GM19025 (cell line): Measurements from ENCODE around the gene PCDHB4.
"Not testable (repeated sequence)": the region's sequence is repeated elsewhere in the genome, so short reads cannot be mapped to it uniquely, and the experiment has no call there.

Source experiments
- ATAC-seq: cut with Tn5 transposase; IDR thresholded peaks from one replicate; pipeline ENCODE4 v1.9.1; 2021; ENCODE audit warnings: mild to moderate bottlenecking, low read depth, moderate library complexity; ENCODE audit not compliant: unreplicated experiment

The PCDHB4 gene

DNA sequence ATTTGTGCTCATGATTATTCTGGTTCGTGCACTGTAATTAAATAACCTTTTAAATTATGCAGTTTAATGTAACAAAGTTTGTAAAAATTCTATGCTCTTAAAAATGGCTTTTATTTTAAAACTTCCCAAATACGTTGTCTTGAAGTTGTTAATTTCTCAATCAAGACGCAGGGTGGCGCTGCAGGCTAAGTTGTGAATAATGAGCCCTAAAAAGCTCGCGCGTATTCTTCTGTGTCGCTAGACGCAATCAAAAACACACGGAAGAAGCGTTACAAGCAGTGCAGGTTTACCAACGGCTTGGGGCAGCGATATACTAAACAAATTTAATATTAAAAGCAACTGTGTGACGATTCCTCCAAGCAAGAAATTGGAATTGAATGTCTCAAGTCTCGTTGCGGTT lies at the start of gene PCDHB4:
TSS of gene PCDHB4 (plus strand) at position 256 of the 400 bp plus-strand sequence. CDS start 181 bp downstream, outside the sequence.
- no peak for ATAC-seq

DNA sequence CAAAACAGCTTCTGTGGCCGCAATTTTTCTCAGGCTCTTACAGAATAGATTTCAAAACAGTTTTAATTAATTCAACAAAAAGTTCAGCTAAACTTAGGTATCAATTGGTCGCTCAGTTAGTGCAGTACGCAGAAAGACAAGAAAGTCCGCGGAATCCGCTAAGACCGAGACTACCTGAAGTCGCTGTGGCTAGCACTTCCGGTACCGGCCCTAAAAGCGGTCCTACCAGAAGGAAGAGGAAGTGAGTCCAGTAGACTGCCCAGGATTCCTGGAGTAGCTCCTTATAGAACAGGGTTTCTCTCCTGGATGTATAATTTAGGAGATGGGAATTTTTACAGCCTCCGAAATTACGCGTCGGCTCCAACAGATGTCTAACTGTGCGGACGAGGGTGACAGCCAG lies 43.8 kb upstream of the PCDHB4 start:
- no peak for ATAC-seq

DNA sequence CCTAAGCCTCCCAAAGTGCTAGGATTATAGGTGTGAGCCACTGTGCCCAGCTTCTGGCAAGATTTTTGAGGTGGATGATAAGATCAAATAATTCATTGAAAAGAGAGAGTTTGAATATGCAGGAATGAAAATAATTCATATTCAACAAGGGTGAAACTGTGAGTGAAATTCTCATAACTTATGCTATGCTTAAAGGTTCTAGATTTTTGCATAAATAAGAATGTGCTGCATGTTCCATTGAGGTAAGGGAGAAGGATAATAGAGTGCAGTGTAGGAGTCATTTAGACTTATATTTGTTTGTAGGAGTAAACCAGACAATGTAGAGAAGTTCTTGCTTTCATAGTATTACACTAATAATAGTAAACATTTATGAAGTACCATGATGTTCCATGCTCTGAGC lies 39.4 kb upstream of the PCDHB4 start:
- ATAC-seq, result no peak

DNA sequence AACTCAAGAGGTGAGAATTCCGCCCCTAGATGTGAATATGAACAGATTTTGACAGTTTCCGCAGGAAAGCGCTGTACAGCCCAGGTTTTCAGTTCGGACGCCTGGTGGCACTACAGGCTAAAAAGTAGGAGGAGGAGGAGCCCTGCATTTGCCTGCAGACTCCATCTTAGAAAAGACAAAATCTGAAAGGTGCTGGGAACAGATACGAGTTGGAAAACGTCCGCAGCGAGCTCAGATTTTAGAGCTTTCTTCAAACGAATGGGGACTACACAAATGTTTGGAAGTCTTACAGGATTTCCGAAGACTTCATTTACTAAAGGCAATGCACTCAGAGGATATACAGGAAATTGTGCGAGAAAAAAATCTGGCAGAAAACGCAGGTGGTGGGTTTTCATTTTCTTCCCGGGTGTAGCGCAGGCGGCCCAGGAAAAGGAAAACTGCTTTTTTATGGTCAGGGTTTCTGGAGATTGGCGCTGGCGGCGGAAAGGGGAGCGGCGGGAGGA lies 37.1 kb upstream of the PCDHB4 start:
- ATAC-seq, result no peak

DNA sequence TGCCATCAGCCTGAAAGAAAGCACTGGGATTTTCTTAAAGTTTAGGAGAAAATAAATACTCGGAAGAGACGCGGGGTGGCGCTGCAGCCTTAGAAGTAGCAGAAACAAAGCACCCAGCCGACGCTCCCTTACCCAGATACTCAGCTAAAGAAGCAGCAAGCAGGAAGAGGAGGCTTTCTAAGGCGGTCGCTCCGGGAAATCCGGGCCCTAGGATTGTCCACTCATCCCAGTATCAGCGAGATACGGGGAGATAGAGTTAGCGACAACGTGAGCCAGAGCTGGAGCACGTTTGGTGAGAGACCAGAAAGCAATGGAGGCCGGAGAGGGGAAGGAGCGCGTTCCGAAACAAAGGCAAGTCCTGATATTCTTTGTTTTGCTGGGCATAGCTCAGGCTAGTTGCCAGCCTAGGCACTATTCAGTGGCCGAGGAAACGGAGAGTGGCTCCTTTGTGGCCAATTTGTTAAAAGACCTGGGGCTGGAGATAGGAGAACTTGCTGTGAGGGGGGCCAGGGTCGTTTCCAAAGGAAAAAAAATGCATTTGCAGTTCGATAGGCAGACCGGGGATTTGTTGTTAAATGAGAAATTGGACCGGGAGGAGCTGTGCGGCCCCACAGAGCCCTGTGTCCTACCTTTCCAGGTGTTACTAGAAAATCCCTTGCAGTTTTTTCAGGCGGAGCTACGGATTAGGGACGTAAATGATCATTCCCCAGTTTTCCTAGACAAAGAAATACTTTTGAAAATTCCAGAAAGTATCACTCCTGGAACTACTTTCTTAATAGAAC lies 26.9 kb upstream of the PCDHB4 start, which contains the start of gene PCDHB2:
TSS of gene PCDHB2 (plus strand) at position 135 of the 782 bp plus-strand sequence. CDS start at position 311, 176 bp downstream.
- ATAC-seq, result no peak

DNA sequence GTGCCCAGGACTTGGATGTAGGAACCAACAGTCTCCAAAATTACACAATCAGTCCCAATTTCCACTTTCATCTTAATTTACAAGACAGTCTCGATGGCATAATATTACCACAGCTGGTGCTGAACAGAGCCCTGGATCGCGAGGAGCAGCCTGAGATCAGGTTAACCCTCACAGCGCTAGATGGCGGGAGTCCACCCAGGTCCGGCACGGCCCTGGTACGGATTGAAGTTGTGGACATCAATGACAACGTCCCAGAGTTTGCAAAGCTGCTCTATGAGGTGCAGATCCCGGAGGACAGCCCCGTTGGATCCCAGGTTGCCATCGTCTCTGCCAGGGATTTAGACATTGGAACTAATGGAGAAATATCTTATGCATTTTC lies 26.4 kb upstream of the PCDHB4 start:
- ATAC-seq, result no peak

DNA sequence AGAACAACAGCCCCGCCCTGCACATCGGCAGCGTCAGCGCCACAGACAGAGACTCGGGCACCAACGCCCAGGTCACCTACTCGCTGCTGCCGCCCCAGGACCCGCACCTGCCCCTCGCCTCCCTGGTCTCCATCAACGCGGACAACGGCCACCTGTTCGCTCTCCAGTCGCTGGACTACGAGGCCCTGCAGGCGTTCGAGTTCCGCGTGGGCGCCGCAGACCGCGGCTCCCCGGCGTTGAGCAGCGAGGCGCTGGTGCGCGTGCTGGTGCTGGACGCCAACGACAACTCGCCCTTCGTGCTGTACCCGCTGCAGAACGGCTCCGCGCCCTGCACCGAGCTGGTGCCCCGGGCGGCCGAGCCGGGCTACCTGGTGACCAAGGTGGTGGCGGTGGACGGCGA lies 25.4 kb upstream of the PCDHB4 start:
- ATAC-seq, result not testable (repeated sequence)

DNA sequence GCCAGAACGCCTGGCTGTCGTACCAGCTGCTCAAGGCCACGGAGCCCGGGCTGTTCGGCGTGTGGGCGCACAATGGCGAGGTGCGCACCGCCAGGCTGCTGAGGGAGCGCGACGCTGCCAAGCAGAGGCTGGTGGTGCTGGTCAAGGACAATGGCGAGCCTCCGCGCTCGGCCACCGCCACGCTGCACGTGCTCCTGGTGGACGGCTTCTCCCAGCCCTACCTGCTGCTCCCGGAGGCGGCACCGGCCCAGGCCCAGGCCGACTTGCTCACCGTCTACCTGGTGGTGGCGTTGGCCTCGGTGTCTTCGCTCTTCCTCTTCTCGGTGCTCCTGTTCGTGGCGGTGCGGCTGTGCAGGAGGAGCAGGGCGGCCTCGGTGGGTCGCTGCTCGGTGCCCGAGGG lies 25.0 kb upstream of the PCDHB4 start:
- not testable (repeated sequence) for ATAC-seq

DNA sequence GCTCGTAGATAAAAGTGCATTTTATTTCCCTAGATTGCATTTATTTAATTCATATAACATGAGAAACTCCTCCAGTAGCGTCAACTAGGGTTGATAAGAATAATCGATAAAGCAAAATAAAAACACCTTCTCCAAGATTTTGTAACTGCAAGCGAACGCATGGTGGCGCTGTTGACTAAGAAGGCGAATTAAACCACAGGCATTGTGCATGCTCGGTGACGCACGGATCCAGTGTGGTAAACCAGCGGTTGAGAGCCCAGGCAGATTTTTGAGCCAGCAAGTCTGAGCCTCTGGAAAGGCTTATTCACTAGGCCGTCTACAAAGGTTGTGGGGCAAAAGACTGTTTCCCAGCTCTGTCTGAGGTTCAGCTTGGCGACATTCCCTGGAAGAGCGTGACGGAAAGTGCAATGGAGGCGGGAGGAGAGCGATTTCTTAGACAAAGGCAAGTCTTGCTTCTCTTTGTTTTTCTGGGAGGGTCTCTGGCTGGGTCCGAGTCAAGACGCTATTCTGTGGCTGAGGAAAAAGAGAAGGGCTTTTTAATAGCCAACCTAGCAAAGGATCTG lies 21.3 kb upstream of the PCDHB4 start, which contains the start of gene PCDHB3:
TSS of gene PCDHB3 (plus strand) at position 231 of the 563 bp plus-strand sequence. CDS start at position 408, 177 bp downstream.
- no peak for ATAC-seq

DNA sequence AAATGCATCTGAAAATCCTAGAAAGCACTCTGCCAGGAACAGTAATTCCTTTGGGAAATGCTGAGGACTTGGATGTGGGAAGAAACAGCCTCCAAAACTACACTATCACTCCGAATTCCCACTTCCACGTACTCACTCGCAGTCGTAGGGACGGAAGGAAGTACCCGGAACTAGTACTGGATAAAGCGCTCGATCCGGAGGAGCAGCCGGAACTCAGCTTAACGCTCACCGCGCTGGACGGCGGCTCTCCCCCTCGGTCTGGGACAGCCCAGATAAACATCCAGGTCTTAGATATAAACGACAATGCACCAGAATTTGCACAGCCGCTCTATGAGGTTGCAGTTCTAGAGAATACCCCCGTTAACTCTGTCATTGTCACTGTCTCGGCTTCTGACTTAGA lies 20.6 kb upstream of the PCDHB4 start:
- ATAC-seq, result no peak

DNA sequence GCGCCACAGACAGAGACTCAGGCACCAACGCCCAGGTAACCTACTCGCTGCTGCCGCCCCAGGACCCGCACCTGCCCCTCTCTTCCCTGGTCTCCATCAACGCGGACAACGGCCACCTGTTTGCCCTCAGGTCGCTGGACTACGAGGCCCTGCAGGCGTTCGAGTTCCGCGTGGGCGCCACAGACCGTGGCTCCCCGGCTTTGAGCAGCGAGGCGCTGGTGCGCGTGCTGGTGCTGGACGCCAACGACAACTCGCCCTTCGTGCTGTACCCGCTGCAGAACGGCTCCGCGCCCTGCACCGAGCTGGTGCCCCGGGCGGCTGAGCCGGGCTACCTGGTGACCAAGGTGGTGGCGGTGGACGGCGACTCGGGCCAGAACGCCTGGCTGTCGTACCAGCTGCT lies 19.5 kb upstream of the PCDHB4 start:
- ATAC-seq, result not testable (repeated sequence)

DNA sequence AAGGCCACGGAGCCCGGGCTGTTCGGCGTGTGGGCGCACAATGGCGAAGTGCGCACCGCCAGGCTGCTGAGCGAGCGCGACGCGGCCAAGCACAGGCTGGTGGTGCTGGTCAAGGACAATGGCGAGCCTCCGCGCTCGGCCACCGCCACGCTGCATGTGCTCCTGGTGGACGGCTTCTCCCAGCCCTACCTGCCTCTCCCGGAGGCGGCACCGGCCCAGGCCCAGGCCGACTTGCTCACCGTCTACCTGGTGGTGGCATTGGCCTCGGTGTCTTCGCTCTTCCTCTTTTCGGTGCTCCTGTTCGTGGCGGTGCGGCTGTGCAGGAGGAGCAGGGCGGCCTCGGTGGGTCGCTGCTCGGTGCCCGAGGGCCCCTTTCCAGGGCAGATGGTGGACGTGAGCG lies 19.1 kb upstream of the PCDHB4 start:
- ATAC-seq, result not testable (repeated sequence)

DNA sequence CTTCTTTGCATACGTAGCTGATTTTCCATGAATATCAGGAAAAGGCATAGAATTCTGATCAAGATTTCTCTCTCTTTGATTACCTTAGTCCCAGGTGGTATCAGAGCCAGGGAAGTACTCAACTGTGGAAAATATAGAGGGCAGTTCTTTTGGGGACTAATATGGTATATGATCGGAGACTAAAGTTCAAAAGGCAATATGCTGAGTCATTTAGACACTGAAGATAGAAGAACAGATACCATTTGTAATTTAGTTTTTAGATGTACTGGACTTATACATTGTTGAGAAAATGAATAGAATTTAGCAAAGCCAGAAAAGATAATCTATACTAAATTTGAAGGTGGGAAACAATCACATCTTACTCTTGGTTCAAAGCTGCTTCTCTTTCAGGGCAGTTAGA lies 16.3 kb upstream of the PCDHB4 start:
- no peak for ATAC-seq

DNA sequence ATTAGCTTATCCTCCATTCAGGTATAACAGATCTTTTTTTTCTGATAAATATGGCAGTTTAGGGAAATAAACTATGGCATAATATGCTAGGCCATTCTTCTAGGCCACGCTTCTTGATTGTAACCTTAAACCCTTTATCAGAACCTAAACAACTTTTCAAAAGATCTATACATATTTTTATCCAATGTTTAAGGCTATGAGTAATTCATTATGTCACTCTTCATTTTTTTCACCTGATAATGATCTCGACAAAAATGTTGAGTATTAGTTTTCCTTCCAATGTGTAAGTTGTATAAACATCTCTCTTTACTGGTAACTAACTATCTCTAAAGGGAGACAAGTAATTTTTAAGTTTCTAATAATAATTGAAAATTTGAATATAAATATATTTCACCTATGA lies 2.4 kb upstream of the PCDHB4 start:
- ATAC-seq, result no peak

DNA sequence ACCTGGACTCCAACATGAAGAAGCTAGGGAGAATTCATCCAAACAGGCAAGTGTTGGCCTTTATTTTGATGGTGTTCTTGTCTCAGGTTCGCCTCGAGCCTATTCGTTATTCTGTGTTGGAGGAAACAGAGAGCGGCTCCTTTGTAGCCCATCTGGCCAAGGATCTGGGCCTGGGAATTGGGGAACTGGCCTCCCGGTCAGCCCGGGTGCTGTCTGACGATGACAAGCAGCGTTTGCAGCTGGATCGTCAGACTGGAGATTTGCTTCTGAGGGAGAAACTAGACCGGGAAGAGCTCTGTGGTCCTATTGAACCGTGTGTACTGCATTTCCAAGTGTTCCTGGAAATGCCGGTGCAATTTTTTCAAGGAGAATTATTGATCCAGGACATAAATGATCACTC lies 367 bp downstream of the PCDHB4 start:
- ATAC-seq, result no peak

DNA sequence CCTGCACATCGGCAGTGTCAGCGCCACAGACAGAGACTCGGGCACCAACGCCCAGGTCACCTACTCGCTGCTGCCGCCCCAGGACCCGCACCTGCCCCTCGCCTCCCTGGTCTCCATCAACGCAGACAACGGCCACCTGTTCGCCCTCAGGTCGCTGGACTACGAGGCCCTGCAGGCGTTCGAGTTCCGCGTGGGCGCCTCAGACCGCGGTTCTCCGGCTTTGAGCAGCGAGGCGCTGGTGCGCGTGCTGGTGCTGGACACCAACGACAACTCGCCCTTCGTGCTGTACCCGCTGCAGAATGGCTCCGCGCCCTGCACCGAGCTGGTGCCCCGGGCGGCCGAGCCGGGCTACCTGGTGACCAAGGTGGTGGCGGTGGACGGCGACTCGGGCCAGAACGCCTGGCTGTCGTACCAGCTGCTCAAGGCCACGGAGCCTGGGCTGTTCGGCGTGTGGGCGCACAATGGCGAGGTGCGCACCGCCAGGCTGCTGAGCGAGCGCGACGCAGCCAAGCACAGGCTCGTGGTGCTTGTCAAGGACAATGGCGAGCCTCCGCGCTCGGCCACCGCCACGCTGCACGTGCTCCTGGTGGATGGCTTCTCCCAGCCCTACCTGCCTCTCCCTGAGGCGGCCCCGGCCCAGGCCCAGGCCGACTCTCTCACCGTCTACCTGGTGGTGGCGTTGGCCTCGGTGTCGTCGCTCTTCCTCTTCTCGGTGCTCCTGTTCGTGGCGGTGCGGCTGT lies 1.9 kb downstream of the PCDHB4 start:
- not testable (repeated sequence) for ATAC-seq

DNA sequence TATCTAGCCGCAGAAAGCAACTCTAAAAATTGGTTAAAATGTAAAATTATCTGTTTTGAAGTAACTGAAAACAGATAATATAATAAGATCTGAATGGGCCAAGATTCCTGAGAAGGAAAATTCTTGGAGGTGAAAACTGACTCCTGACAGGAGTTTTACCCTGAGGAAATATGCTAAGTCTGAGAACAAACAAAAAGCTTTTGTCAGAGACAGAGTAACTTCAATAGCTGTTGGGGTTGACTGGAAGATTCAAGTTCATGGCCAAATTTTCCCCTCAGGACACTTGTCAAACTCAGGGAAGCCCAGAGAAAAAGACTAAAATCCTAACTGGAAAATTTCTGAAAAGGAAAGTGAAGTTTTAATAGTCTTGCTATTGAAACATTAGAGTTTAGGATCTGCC lies 5.7 kb downstream of the PCDHB4 start:
- ATAC-seq, result no peak

DNA sequence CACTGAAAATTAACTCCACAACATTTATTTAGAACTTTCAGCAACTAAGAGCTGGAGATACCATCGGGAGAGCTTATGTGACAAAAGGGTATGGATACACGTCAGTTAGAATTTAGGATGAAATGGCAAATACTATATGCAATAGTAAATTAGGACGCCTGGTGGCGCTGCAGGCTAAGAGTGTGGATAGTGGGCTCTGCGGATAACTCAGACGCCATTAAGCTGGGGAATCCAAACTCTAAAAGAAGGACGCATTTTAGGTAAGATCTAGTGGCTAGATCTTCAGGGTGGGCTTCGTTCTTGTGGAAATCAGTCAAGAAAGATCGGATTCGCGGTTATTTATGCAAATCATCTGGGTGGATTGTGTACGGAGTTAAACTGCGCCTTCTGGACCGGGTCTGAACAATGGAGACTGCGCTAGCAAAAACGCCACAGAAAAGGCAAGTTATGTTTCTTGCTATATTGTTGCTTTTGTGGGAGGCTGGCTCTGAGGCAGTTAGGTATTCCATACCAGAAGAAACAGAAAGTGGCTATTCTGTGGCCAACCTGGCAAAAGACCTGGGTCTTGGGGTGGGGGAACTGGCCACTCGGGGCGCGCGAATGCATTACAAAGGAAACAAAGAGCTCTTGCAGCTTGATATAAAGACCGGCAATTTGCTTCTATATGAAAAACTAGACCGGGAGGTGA lies 13.6 kb downstream of the PCDHB4 start, which contains the start of gene PCDHB5:
TSS of gene PCDHB5 (plus strand) at position 177 of the 688 bp plus-strand sequence. CDS start at position 406, 229 bp downstream.
- ATAC-seq, result no peak

DNA sequence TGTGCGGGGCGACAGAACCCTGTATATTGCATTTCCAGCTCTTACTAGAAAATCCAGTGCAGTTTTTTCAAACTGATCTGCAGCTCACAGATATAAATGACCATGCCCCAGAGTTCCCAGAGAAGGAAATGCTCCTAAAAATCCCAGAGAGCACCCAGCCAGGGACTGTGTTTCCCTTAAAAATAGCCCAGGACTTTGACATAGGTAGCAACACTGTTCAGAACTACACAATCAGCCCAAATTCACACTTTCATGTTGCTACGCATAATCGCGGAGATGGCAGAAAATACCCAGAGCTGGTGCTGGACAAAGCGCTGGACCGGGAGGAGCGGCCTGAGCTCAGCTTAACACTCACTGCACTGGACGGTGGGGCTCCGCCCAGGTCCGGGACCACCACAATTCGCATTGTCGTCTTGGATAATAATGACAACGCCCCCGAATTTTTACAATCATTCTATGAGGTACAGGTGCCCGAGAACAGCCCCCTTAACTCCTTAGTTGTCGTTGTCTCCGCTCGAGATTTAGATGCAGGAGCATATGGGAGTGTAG lies 14.2 kb downstream of the PCDHB4 start:
- no peak for ATAC-seq

DNA sequence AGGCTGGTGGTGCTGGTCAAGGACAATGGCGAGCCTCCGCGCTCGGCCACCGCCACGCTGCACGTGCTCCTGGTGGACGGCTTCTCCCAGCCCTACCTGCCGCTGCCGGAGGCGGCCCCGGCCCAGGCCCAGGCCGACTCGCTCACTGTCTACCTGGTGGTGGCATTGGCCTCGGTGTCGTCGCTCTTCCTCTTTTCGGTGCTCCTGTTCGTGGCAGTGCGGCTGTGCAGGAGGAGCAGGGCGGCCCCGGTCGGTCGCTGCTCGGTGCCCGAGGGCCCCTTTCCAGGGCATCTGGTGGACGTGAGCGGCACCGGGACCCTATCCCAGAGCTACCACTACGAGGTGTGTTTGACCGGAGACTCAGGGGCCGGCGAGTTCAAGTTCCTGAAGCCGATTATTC lies 15.7 kb downstream of the PCDHB4 start:
- ATAC-seq, result not testable (repeated sequence)
